Measurements from ENCODE around the gene CYTH2. TPM values are rescaled to one million over a fixed set of nuclear protein-coding genes. Genes with fewer than 3 reads are reported as not detected.

The CYTH2 gene
- total RNA-seq, 2 experiments from 2014 or later = 43.2 to 50.7 TPM

- Mint-ChIP-seq H3K4me3 (no peak overlapping the region), H3K27ac (no peak overlapping the region), H3K36me3 (ENCODE audit: low read depth) (no peaks in the 10 kb centered on the region), H3K9me3 (no peaks in the 10 kb centered on the region), H3K27me3 (no peaks in the 10 kb centered on the region), H3K4me1 (peaks cover 32% of the 10 kb centered on the region)
- DNase-seq = peak; percentile 54
- CTCF ChIA-PET = interaction anchor here (0.6 to 4.0 kb wide), 28 partner anchors 9 to 692 kb away, joined by 3 to 23 read pairs (median 4); partner anchors contain the start of genes KCNJ14, RPL18, SPACA4 and SPHK2
- POLR2A ChIA-PET = interaction anchor here (0.6 kb wide), 1 partner anchor 630 kb away, joined by 4 read pairs; no protein-coding TSS in a partner anchor
Measured at GRCh38 chr19:48506138-48506733, 37.1 kb downstream of the CYTH2 start.

GRCh38 chr19:48507911-48508439, 38.8 kb downstream of the CYTH2 start:
- Mint-ChIP-seq H3K27ac (no peak overlapping the region), H3K9me3 (no peaks in the 10 kb centered on the region), H3K4me3 (no peak overlapping the region), H3K36me3 (ENCODE audit: low read depth) (no peaks in the 10 kb centered on the region), H3K4me1 (peaks cover 23% of the 10 kb centered on the region), H3K27me3 (no peaks in the 10 kb centered on the region)
- ChIA-PET CTCF (interaction anchor here (0.6 to 4.0 kb wide), 7 partner anchors 18 to 194 kb away, joined by 4 to 23 read pairs (median 14); no protein-coding TSS in a partner anchor), POLR2A (no interaction called here)
- DNase-seq = no peak

DNA sequence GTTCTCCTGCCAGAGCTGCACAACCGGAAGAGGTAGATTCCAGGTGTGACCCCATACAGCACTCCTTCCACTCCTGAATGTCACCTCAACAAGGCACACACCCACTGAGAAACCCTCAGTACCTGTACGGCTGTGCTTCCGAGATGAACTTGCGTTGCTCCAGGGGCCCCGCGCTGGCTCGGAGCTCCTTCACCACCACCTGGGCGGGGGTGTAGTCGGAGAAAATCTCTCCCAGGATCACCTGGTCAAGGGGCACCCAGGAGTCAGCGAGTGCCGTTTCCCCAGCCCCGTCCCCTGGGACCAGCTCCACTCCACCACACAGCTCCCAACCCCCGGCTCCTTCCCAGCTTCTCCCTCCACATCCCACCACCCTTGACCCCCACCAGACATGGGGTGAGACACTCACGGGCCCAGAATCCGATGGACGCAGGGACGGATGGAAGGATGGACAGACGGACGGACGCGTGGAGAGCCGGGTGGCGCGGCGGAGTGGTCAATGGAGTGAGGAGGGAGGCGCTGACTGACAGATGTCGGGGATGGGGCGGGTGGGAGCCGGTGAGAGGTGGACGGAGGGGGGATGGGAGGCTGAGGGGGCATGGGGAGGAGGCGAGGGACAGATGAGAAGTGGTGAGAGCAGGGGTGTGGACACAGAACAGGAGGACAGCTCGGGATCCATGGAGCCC, 39.7 kb downstream of the CYTH2 start:
- POLR2A ChIA-PET = no interaction called here
- no peaks in the 10 kb centered on the region for H3K27me3 Mint-ChIP-seq
- no peak overlapping the region for H3K27ac Mint-ChIP-seq
- H3K4me3 Mint-ChIP-seq = no peak overlapping the region
- peaks cover 21% of the 10 kb centered on the region for H3K4me1 Mint-ChIP-seq
- H3K36me3 Mint-ChIP-seq (ENCODE audit: low read depth) = no peaks in the 10 kb centered on the region
- CTCF ChIA-PET = interaction anchor here (0.6 to 4.0 kb wide), 5 partner anchors 19 to 194 kb away, joined by 4 to 23 read pairs (median 17); no protein-coding TSS in a partner anchor
- no peak for DNase-seq
- H3K9me3 Mint-ChIP-seq = no peaks in the 10 kb centered on the region

DNA sequence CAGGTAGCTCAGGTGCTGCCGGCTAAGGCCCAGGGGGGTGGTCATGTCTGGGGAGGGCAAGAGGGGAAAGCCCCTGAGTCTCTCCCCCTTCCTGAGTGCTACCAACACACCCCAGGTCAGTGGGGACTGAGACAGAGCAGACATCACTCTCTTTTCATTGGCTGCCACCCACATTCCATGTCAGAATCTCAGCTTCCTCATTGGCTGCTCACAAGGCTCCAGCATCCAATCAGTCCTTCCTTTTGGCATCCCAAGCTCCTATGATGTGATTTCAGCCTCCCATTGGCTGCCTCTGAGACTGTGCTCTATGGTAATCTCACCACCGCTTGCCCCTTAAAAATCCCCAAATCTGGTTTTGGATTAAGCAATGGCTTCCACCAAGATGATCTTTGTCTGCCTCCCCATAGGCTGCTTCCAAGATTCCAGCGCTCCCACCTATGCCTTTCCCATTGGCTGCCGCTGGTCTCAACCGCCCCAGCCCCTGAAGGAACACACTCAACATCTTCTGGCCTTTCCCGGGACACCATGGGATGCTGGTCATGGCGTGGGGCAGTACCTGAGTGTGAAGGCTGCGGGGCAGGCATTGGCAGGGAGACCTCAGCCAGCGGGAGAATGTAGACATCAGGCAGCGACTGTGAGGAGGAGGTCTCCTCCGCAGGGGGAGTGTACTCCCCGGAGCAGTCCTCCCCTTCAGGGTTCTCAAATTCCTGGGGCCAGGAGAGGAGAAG, 40.5 kb downstream of the CYTH2 start:
- ChIA-PET CTCF (interaction anchor here (1.3 to 4.0 kb wide), 4 partner anchors 19 to 80 kb away, joined by 3 to 23 read pairs (median 18); no protein-coding TSS in a partner anchor), POLR2A (no interaction called here)
- no peak for DNase-seq
- Mint-ChIP-seq H3K27ac (peak overlapping the region; percentile 14), H3K4me1 (peaks cover 23% of the 10 kb centered on the region), H3K36me3 (ENCODE audit: low read depth) (no peaks in the 10 kb centered on the region), H3K4me3 (no peak overlapping the region), H3K9me3 (no peaks in the 10 kb centered on the region), H3K27me3 (no peaks in the 10 kb centered on the region)

DNA sequence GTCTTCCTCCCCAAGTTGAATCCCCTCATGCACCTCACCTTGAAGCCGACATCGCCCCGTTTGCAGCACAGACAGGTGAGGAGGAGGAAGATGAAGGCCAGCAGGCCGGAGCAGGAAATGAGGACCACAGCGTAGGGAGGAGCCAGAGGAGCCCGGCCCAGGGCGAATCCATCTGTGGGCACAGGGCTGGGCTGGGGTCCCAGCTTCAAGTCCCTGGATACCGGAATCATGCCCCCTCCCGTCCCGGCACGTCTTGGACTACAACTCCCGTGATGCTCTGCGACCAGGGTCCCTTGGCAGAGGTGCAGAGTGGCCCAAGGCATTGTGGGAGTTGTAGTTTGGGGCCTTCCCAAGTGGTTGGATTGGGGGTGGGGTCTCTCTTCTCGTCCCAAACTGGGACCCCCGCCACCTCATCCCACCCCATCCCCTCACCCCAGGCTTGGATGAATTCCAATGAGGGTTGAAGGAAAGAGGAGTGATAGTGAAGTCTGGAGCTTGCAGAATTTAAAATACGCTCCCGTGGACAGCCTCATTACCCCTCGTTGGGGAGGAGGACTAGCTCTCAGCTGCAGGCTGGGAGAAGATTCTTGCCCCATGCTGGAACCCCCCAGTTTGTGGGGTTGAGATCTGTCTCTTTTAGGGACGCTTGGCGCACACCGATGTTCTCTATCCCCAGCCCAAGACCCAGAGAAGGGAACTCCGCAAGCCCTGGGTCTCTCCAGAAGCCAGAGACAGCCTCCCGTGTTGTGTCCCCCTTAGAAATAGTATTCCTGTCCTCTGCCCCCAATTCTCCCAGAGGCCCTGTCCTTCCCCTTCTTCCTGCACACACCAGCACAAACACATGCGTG, 41.5 kb downstream of the CYTH2 start:
- H3K27ac Mint-ChIP-seq = peak overlapping the region; percentile 66

GRCh38 chr19:48511321-48511731, 42.2 kb downstream of the CYTH2 start:
- no peak for DNase-seq
- Mint-ChIP-seq H3K4me3 (peak overlapping the region; percentile 73), H3K9me3 (no peaks in the 10 kb centered on the region), H3K4me1 (peaks cover 23% of the 10 kb centered on the region), H3K27me3 (no peaks in the 10 kb centered on the region), H3K27ac (no peak overlapping the region), H3K36me3 (ENCODE audit: low read depth) (no peaks in the 10 kb centered on the region)
- POLR2A ChIA-PET = no interaction called here
- CTCF ChIA-PET = interaction anchor here (0.7 to 1.3 kb wide), 2 partner anchors 9 to 23 kb away, joined by 3 read pairs; no protein-coding TSS in a partner anchor

More for the DNA sequence above, 41.5 kb downstream of the CYTH2 start:
- Mint-ChIP-seq H3K4me3 (peak overlapping the region; percentile 73), H3K4me1 (peaks cover 23% of the 10 kb centered on the region), H3K9me3 (no peaks in the 10 kb centered on the region), H3K36me3 (ENCODE audit: low read depth) (no peaks in the 10 kb centered on the region), H3K27me3 (no peaks in the 10 kb centered on the region)
- POLR2A ChIA-PET = no interaction called here
- peak; percentile 83 for DNase-seq
- CTCF ChIA-PET = interaction anchor here (0.7 to 2.8 kb wide), 3 partner anchors 9 to 73 kb away, joined by 3 to 17 read pairs (median 3); no protein-coding TSS in a partner anchor

DNA sequence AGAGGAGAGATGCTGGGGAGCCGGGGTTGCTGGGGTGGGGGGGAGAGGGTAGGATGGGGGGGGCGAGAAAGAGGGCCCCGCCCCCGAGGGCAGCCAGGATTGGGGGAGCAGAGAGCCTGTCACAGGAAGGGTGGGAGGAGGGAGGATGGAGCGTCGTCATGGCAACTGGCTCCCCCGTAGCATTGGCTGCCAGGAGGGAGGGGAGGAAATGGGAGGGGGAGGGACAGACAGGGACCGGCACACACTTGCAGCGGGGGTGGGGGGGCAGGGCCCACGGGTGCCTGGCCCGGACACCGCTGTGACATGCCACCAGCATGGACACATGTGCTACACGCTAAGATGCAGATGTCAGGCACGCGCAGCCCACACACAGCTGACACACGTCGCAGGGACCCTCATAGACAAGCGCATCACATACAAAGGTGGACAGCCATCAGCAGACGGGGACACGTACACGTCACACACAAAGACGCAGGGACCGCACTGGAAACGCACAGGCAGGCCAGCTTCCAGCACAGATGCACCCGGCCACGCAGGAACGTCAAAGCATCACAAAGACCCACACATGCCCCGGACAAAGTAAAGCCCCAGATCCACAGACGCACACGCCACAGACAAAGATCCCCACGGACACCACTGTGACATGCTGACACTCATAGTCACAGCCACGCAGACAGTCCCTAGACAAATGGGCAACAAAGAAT, 42.8 kb downstream of the CYTH2 start, which contains the start of gene LMTK3:
LMTK3 (minus strand) TSS at position 36 of the 704 bp plus-strand sequence. CDS start 259 bp downstream, outside the sequence.
- Mint-ChIP-seq H3K27me3 (no peaks in the 10 kb centered on the region), H3K27ac (peak within 1 kb of the TSS; percentile 66), H3K4me3 (peak within 1 kb of the TSS; percentile 73), H3K36me3 (ENCODE audit: low read depth) (no peaks in the 10 kb centered on the region), H3K9me3 (no peaks in the 10 kb centered on the region), H3K4me1 (peaks cover 23% of the 10 kb centered on the region)
- CTCF ChIA-PET = no interaction called here
- DNase-seq = peak; percentile 84
- POLR2A ChIA-PET = no interaction called here

DNA sequence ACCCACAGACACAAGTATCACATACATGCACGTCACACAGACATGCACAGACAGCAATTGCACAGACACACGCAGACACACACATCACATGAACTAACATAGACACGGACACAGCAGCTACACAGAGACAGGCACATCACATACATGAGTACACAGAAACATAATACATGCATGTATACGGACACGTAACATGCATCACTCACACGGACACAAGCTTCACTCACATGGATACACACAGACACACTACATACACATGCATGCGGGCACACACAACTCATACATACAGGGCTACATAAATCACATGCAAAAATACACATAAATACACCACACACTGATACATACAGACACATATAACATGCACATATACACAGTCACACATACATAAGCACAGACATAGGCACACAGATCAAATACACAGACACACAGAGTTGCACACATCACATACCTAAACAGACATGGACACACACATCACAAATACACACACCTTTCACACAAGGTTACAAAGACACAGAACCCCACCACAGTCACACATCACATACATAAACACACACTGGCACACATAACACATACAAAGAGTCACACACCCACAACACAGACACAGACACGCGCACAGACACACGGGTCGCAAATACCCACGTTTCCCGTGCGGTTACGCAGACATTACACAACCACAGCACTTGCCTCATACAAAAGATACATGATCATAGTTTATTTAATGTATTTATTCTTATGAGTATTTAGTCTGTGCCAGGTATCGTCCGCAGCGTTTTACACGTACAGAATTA, 43.5 kb downstream of the CYTH2 start:
- POLR2A ChIA-PET = no interaction called here
- CTCF ChIA-PET = interaction anchor here (0.6 kb wide), 1 partner anchor 1290 kb away, joined by 3 read pairs; no protein-coding TSS in a partner anchor
- no peaks in the 10 kb centered on the region for H3K36me3 Mint-ChIP-seq (ENCODE audit: low read depth)
- H3K27me3 Mint-ChIP-seq = no peaks in the 10 kb centered on the region
- H3K9me3 Mint-ChIP-seq = no peaks in the 10 kb centered on the region
- H3K4me1 Mint-ChIP-seq = peaks cover 23% of the 10 kb centered on the region
- no peak overlapping the region for H3K27ac Mint-ChIP-seq
- no peak overlapping the region for H3K4me3 Mint-ChIP-seq
- DNase-seq = no peak

DNA sequence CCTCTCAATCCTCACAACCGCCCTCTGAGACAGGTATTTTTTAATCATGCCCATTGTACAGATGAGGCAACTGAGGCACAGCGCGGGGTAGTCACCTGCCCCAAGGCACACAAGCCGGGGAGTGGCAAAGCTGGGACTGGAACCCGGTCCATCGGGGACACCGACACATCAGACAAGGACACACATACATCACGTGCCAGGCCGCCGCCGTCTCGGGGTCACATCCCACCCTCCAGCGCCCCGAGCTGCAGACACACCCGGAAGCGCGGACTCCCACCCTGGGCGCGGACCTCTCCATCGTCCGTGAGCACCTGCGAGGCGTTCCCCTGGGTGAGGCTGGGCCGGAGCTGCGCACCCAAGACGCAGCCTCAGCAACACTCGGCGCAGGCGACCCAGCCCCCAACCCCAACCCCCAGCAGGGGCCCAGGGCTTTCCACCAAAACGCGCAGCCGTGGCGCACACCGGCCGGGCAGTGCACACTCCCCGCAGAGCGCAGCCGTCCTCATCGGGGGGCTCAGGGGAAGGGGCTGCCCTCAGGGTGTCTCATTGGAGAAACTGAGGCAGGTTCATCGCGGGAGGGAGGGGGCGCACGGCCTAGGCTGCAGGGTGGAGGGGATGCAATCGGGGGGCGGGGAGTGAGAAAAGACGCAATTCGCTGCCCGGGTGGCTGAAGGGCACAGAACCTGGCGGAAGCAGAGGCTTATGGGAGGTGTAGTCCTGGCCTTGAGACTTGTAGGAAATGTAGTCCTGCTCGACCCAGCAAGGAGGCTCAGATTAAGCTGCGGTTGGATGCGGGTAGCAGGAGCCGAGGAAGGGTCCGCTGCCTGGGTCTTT, 44.3 kb downstream of the CYTH2 start:
- Mint-ChIP-seq H3K27ac (no peak overlapping the region), H3K27me3 (no peaks in the 10 kb centered on the region), H3K36me3 (ENCODE audit: low read depth) (no peaks in the 10 kb centered on the region), H3K4me3 (no peak overlapping the region), H3K9me3 (no peaks in the 10 kb centered on the region), H3K4me1 (peaks cover 23% of the 10 kb centered on the region)
- CTCF ChIA-PET = interaction anchor here (1.5 kb wide), 1 partner anchor 71 kb away, joined by 6 read pairs; no protein-coding TSS in a partner anchor
- peak; percentile 84 for DNase-seq
- POLR2A ChIA-PET = interaction anchor here (1.2 kb wide), 1 partner anchor 105 kb away, joined by 3 read pairs; the partner anchor contains the start of genes RPL18 and SPHK2

DNA sequence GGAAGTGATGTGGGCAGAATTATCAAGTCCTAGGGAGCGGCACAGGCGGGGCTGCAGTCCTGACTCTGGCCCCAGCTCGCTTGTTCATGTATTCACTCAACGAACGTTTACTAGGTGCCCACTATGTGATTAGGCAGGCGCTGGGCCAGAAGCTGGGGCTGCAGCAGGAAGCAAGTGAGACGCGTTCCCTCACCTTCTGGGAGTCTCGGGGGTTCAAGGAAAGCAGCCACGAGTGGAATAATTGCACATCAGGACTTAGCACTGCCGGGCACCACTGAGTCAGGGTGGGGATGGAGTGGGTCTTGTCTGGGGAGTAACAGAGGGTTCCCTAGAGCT, 44.9 kb downstream of the CYTH2 start:
- no peak overlapping the region for H3K27ac Mint-ChIP-seq
- H3K9me3 Mint-ChIP-seq = no peaks in the 10 kb centered on the region
- DNase-seq = no peak
- H3K36me3 Mint-ChIP-seq (ENCODE audit: low read depth) = no peaks in the 10 kb centered on the region
- peaks cover 23% of the 10 kb centered on the region for H3K4me1 Mint-ChIP-seq
- ChIA-PET CTCF (interaction anchor here (1.5 kb wide), 1 partner anchor 71 kb away, joined by 6 read pairs; no protein-coding TSS in a partner anchor), POLR2A (interaction anchor here (1.2 kb wide), 1 partner anchor 105 kb away, joined by 3 read pairs; the partner anchor contains the start of genes RPL18 and SPHK2)
- H3K27me3 Mint-ChIP-seq = no peaks in the 10 kb centered on the region
- H3K4me3 Mint-ChIP-seq = no peak overlapping the region
